H1 (cell line): Measurements from ENCODE around the gene BPIFB6. TPM values are rescaled to one million over a fixed set of nuclear protein-coding genes. Genes with fewer than 3 reads are reported as not detected.

Source experiments
- ATF3 ChIP-seq: IDR thresholded peaks from 2 replicates; pipeline ENCODE4 v1.6.1; 2011; ENCODE audit warnings: low read depth, mild to moderate bottlenecking, low read length; ENCODE audit not compliant: insufficient read depth
- CHD7 ChIP-seq: fragments of 300-600 bp; sonication (generic); IDR thresholded peaks from 2 replicates; pipeline ENCODE4 v1.7.1; 2012; ENCODE audit warnings: low read length, moderate library complexity, mild to moderate bottlenecking, inconsistent platforms; ENCODE audit not compliant: insufficient replicate concordance
- EZH2 ChIP-seq: fragments of 200-600 bp; sonication (generic); IDR thresholded peaks from 2 replicates; pipeline ENCODE4 v1.7.1; 2012; ENCODE audit warnings: low read depth, mild to moderate bottlenecking, moderate library complexity, low read length, inconsistent platforms; ENCODE audit not compliant: severe bottlenecking
- MAX ChIP-seq: IDR thresholded peaks from 2 replicates; pipeline ENCODE4 v1.6.1; 2012; ENCODE audit warnings: inconsistent platforms
- PHF8 ChIP-seq: fragments of 200-600 bp; sonication (generic); conservative IDR thresholded peaks from 2 replicates; pipeline ENCODE4 v1.7.1; 2012; ENCODE audit warnings: low read depth, mild to moderate bottlenecking, inconsistent platforms, low read length, moderate library complexity
- TAF7 ChIP-seq: optimal IDR thresholded peaks from 2 replicates; pipeline ENCODE3; 2011; ENCODE audit warnings: low read depth, mild to moderate bottlenecking, inconsistent platforms, low read length, moderate library complexity, borderline replicate concordance
- TEAD4 ChIP-seq: IDR thresholded peaks from 2 replicates; pipeline ENCODE4 v1.6.1; 2012; ENCODE audit warnings: low read depth, low read length, inconsistent platforms, mixed read lengths
- USF2 ChIP-seq: IDR thresholded peaks from 2 replicates; pipeline ENCODE4 v1.6.1; 2011; ENCODE audit warnings: low read length, improper control_type of control experiment
- polyA plus RNA-seq, 7 experiments: library from polyadenylated mRNA; depleted of rRNA in 3 of 7; stranded (reverse) in 5 of 7; unstranded in 2 of 7; fragments of >200 nt in 5 of 7; fragments of 200-250 nt in 2 of 7; gene quantifications; 1 replicate in 5 of 7; 2 replicates in 1 of 7; 4 replicates in 1 of 7; pipeline versions ENCODE4 v1.2.1 to v1.2.3, GENCODE V29; 2011 to 2013; ENCODE audit warnings: missing spikeins in 2 of 7, mixed read lengths in 2 of 7
- total RNA-seq: library from RNA; stranded (reverse); fragmentation: NEBNext Ultra II Directional; extraction: Animal tissue kit (Norgen Biotek cat#: 25700); gene quantifications from 2 replicates; pipeline ENCODE4 v1.2.1, GENCODE V29; 2021

The BPIFB6 gene
- total and polyA plus RNA-seq, 2 of the 8 experiments (the other 6 are each of a cell fraction or from before 2014, with no cell fraction given): not detected

- TF ChIP-seq CHD7 (no peak), EZH2 (no peak), TEAD4 (no peak), PHF8 (no peak), MAX (no peak), TAF7 (no peak), USF2 (no peak), ATF3 (no peak)
These were observed 39.8 kb downstream of the BPIFB6 start (continued) for GRCh38 chr20:33071198-33071597.
